Tibial nerve (tissue), 4 donors: ENCODE measurements around the gene MED17.

Source experiments
- EP300 ChIP-seq, 2 donors: sonication (generic); formaldehyde crosslinking; IDR thresholded peaks; one replicate each; pipeline ENCODE4 v1.6.1; 2017; ENCODE audit warnings: antibody characterized with exemption in 2 of 2, mild to moderate bottlenecking in 1 of 2
- POLR2A ChIP-seq, 2 donors: fragments of 450-650 bp; IDR thresholded peaks; one replicate each; pipeline ENCODE4 v1.6.1; 2017; ENCODE audit warnings: antibody characterized with exemption in 2 of 2, mild to moderate bottlenecking in 2 of 2, moderate library complexity in 2 of 2
- TF ChIP-seq, protein P1 (sequence below), 5 experiments: fragments of 200-600 bp in 3 of 5; fragments of 450-650 bp in 2 of 5; sonication (generic) in 3 of 5; IDR thresholded peaks; one replicate each; pipeline ENCODE4 v1.5.1; 2016 to 2019; ENCODE audit warnings: antibody characterized with exemption in 5 of 5, mild to moderate bottlenecking in 3 of 5, moderate library complexity in 2 of 5

DNA sequence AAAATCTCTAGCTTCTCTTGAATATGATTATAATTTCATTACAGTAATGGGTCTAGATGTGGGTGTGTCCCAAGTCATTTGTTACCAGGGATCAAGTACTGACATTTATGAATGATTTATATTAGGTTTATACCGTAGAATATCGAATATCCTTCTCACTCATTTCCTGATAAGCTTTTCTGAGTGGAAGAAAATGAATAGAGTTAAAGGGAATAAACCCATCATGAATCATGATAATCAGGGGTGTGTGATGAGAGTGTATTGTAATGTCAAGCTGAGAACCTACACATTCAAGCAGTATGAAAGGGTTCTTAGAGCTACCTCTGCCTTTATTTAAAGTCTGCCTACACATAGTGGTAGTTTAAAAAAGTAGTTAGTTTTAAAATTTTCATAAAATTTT lies 17.3 kb downstream of the MED17 start:
- TF ChIP-seq, protein P1, sequence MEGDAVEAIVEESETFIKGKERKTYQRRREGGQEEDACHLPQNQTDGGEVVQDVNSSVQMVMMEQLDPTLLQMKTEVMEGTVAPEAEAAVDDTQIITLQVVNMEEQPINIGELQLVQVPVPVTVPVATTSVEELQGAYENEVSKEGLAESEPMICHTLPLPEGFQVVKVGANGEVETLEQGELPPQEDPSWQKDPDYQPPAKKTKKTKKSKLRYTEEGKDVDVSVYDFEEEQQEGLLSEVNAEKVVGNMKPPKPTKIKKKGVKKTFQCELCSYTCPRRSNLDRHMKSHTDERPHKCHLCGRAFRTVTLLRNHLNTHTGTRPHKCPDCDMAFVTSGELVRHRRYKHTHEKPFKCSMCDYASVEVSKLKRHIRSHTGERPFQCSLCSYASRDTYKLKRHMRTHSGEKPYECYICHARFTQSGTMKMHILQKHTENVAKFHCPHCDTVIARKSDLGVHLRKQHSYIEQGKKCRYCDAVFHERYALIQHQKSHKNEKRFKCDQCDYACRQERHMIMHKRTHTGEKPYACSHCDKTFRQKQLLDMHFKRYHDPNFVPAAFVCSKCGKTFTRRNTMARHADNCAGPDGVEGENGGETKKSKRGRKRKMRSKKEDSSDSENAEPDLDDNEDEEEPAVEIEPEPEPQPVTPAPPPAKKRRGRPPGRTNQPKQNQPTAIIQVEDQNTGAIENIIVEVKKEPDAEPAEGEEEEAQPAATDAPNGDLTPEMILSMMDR (IDR thresholded peaks at IDR 0.05), result no peak
- TF ChIP-seq POLR2A (IDR thresholded peaks at IDR 0.05) (no peak), EP300 (IDR thresholded peaks at IDR 0.05) (no peak)
